ENCODE measurements around the gene RUNX2.
A peak's percentile ranks its signal among the peaks of the same experiment; 100 is the strongest.

RUNX2 gene

GRCh38 chr6:45567879-45568278, 239.7 kb downstream of the RUNX2 start:
- POLR2A ChIA-PET, result no interaction called here
- CTCF ChIA-PET, result no interaction called here
- TF ChIP-seq ZNF121 (tag by site-specific recombination; IDR thresholded peaks at IDR 0.05) (peak; percentile 67; the same call in 1 of the 2 replicates), ZFP3 (tag by site-specific recombination; IDR thresholded peaks at IDR 0.05; ENCODE audit: low read depth) (no peak), ZNF416 (tag by site-specific recombination; IDR thresholded peaks at IDR 0.05) (no peak)
- Histone ChIP-seq H3K4me1 (ENCODE audit: control insufficient read depth, insufficient read depth, low read length) (no peaks in the 10 kb centered on the region), H3K4me3 (ENCODE audit: low read depth, low read length) (no peak overlapping the region), H3K27ac (ENCODE audit: extremely low read depth, low read depth, low read length) (no peak overlapping the region), H3K36me3 (ENCODE audit: control insufficient read depth in 2 of 2, insufficient read depth in 1 of 2, low read length in 2 of 2) (no peaks in the 10 kb centered on the region), H3K9me3 (ENCODE audit: control insufficient read depth, insufficient read depth, low read depth, low read length) (no peaks in the 10 kb centered on the region)

GRCh38 chr6:45568626-45569025, 240.5 kb downstream of the RUNX2 start:
- no peak for TF ChIP-seq ZNF776 (tag by site-specific recombination; IDR thresholded peaks at IDR 0.05; ENCODE audit: borderline replicate concordance)
- no peak for TF ChIP-seq ZNF433 (tag by site-specific recombination; IDR thresholded peaks at IDR 0.05; ENCODE audit: low read depth)
- TF ChIP-seq ZFHX2 (tag by site-specific recombination; conservative IDR thresholded peaks at IDR 0.05), result no peak
- no peak for TF ChIP-seq ZNF664 (tag by site-specific recombination; IDR thresholded peaks at IDR 0.05)
- TF ChIP-seq ZNF146 (tag by site-specific recombination; IDR thresholded peaks at IDR 0.05), result no peak
- TF ChIP-seq ZNF677 (tag by site-specific recombination; IDR thresholded peaks at IDR 0.05), result no peak
- no peak for TF ChIP-seq PRDM4 (tag by site-specific recombination; IDR thresholded peaks at IDR 0.05)
- TF ChIP-seq PBX3 (CRISPR knock-in tag; IDR thresholded peaks at IDR 0.05), result no peak
- no peak for TF ChIP-seq ZSCAN30 (tag by site-specific recombination; IDR thresholded peaks at IDR 0.05)
- no peak for TF ChIP-seq PRDM10 (tag by site-specific recombination; IDR thresholded peaks at IDR 0.05)
- no peak for TF ChIP-seq ZNF416 (tag by site-specific recombination; IDR thresholded peaks at IDR 0.05)
- no peak for TF ChIP-seq TRIM28 (IDR thresholded peaks at IDR 0.05; ENCODE audit: borderline replicate concordance, low read length)
- no peak for TF ChIP-seq IKZF3 (tag by site-specific recombination; IDR thresholded peaks at IDR 0.05)
- TF ChIP-seq ZNF530 (tag by site-specific recombination; IDR thresholded peaks at IDR 0.05; ENCODE audit: low read depth), result no peak
- TF ChIP-seq ZNF621 (tag by site-specific recombination; IDR thresholded peaks at IDR 0.05), result no peak
- TF ChIP-seq ZBTB20 (tag by site-specific recombination; IDR thresholded peaks at IDR 0.05), result no peak
- no peak for TF ChIP-seq OSR2 (tag by site-specific recombination; IDR thresholded peaks at IDR 0.05)
- no peak for TF ChIP-seq ZSCAN23 (tag by site-specific recombination; IDR thresholded peaks at IDR 0.05)
- no peak for TF ChIP-seq HIC1 (tag by site-specific recombination; IDR thresholded peaks at IDR 0.05)
- Histone ChIP-seq H3K4me3 (ENCODE audit: low read depth, low read length) (no peak overlapping the region), H3K9me3 (ENCODE audit: control insufficient read depth, insufficient read depth, low read depth, low read length) (no peaks in the 10 kb centered on the region), H3K27ac (ENCODE audit: extremely low read depth, low read depth, low read length) (no peak overlapping the region), H3K36me3 (ENCODE audit: control insufficient read depth in 2 of 2, insufficient read depth in 1 of 2, low read length in 2 of 2) (no peaks in the 10 kb centered on the region), H3K4me1 (ENCODE audit: control insufficient read depth, insufficient read depth, low read length) (no peaks in the 10 kb centered on the region)
- CTCF ChIA-PET, result no interaction called here
- POLR2A ChIA-PET, result no interaction called here
